Neural cell (in vitro differentiated cells): ENCODE measurements around the gene LRBA. TPM values are rescaled to one million over a fixed set of nuclear protein-coding genes. Genes with fewer than 3 reads are reported as not detected.

Source experiments
- H2AFZ ChIP-seq: fragments of 200-600, 300-800 bp; sonication (generic), shearing (Covaris generic); 2 replicates; pipeline ENCODE4 v1.6.0; 2014; ENCODE audit warnings: low read depth, mild to moderate bottlenecking, antibody characterized with exemption, low read length, moderate library complexity
- H3F3A ChIP-seq: fragments of 200-600 bp; shearing (Covaris generic); 2 replicates; pipeline ENCODE4 v1.6.1; 2016; ENCODE audit warnings: mild to moderate bottlenecking, moderate library complexity, mixed read lengths, antibody characterized with exemption, low read length; ENCODE audit not compliant: insufficient read depth, poor library complexity, severe bottlenecking
- H3K27ac ChIP-seq: fragments of 200-600, 300-800 bp; sonication (generic), shearing (Covaris generic); 2 replicates; pipeline ENCODE4 v1.5.1; 2014; ENCODE audit warnings: mild to moderate bottlenecking, low read length, moderate library complexity
- H3K27me3 ChIP-seq: fragments of 300-800, 200-600 bp; sonication (generic), shearing (Covaris generic); 2 replicates; pipeline ENCODE4 v1.6.0; 2014; ENCODE audit warnings: mild to moderate bottlenecking, low read depth, low read length, moderate library complexity; ENCODE audit not compliant: insufficient read depth
- H3K36me3 ChIP-seq: fragments of 300-800, 200-600 bp; sonication (generic), shearing (Covaris generic); 2 replicates; pipeline ENCODE4 v1.5.1; 2014; ENCODE audit warnings: mild to moderate bottlenecking, antibody characterized with exemption, low read length, moderate library complexity; ENCODE audit not compliant: insufficient read depth
- H3K4me2 ChIP-seq: fragments of 300-800, 200-600 bp; sonication (generic), shearing (Covaris generic); 2 replicates; pipeline ENCODE4 v1.6.0; 2014; ENCODE audit warnings: mild to moderate bottlenecking, low read length
- H3K4me3 ChIP-seq: fragments of 300-800, 200-600 bp; sonication (generic), shearing (Covaris generic); 2 replicates; pipeline ENCODE4 v1.5.1; 2014; ENCODE audit warnings: mild to moderate bottlenecking, low read length, moderate library complexity
- H3K79me2 ChIP-seq: fragments of 200-600 bp; shearing (Covaris generic); replicated peaks from 2 replicates; pipeline ENCODE4 v1.6.0; 2014; ENCODE audit warnings: mild to moderate bottlenecking, low read length, moderate library complexity; ENCODE audit not compliant: insufficient read depth
- H3K9ac ChIP-seq: fragments of 300-800, 200-600 bp; sonication (generic), shearing (Covaris generic); 2 replicates; pipeline ENCODE4 v1.6.1; 2016; ENCODE audit warnings: mild to moderate bottlenecking, low read length, mixed read lengths
- H3K9me2 ChIP-seq: fragments of 200-600 bp; shearing (Covaris generic); 2 replicates; pipeline ENCODE4 v1.6.1; 2016; ENCODE audit warnings: mild to moderate bottlenecking, low read length, mixed read lengths; ENCODE audit not compliant: insufficient read depth
- H3K9me3 ChIP-seq: fragments of 200-600, 300-800 bp; sonication (generic), shearing (Covaris generic); 2 replicates; pipeline ENCODE4 v1.6.1; 2016; ENCODE audit warnings: mild to moderate bottlenecking, mixed run types, low read length, moderate library complexity, mixed read lengths
- H4K20me1 ChIP-seq: fragments of 200-600 bp; shearing (Covaris generic); 2 replicates; pipeline ENCODE4 v1.6.1; 2016; ENCODE audit warnings: mild to moderate bottlenecking, mixed run types; ENCODE audit not compliant: insufficient read depth
- CTCF ChIP-seq: fragments of 450-650 bp; IDR thresholded peaks from 2 replicates; pipeline ENCODE4 v1.5.1; 2014; ENCODE audit warnings: antibody characterized with exemption, mild to moderate bottlenecking, moderate library complexity; ENCODE audit not compliant: poor library complexity, severe bottlenecking
- EZH2 ChIP-seq: fragments of 200-600, 300-800 bp; shearing (Covaris generic), sonication (generic); IDR thresholded peaks from 2 replicates; pipeline ENCODE4 v1.6.1; 2014; ENCODE audit warnings: antibody characterized with exemption, low read length, borderline replicate concordance, mild to moderate bottlenecking; ENCODE audit not compliant: insufficient read depth, poor library complexity, severe bottlenecking
- POLR2AphosphoS5 ChIP-seq: IDR thresholded peaks from 2 replicates; pipeline ENCODE4 v1.6.1; 2012
- RAD21 ChIP-seq: fragments of 450-650 bp; conservative IDR thresholded peaks from 2 replicates; pipeline ENCODE4 v1.6.1; 2014; ENCODE audit warnings: antibody characterized with exemption, mild to moderate bottlenecking, moderate library complexity
- REST ChIP-seq: IDR thresholded peaks from 2 replicates; pipeline ENCODE4 v1.6.1; 2012; ENCODE audit warnings: borderline replicate concordance
- SMC3 ChIP-seq: fragments of 450-650 bp; conservative IDR thresholded peaks from 2 replicates; pipeline ENCODE4 v1.6.1; 2014; ENCODE audit warnings: antibody characterized with exemption, mild to moderate bottlenecking, moderate library complexity; ENCODE audit not compliant: poor library complexity
- polyA plus RNA-seq: library from polyadenylated mRNA; depleted of rRNA; stranded (reverse); fragments of >200 nt; gene quantifications from 2 replicates; pipeline ENCODE4 v1.2.3, GENCODE V29; 2014

The LRBA gene
- polyA plus RNA-seq, 1 donor from 2014 or later = 7.1 TPM

- no peak overlapping the region for H3K27ac ChIP-seq
- H3F3A ChIP-seq = no peaks in the 10 kb centered on the region
- H4K20me1 ChIP-seq = no peaks in the 10 kb centered on the region
- H3K9me2 ChIP-seq = no peaks in the 10 kb centered on the region
- TF ChIP-seq RAD21 = no peak
- H3K9me3 ChIP-seq = no peaks in the 10 kb centered on the region
- H3K27me3 ChIP-seq = peaks cover 8% of the 10 kb centered on the region
- no peaks in the 10 kb centered on the region for H3K79me2 ChIP-seq
- H3K9ac ChIP-seq = no peak overlapping the region
- H3K36me3 ChIP-seq = no peaks in the 10 kb centered on the region
- H2AFZ ChIP-seq = no peak overlapping the region
- no peak overlapping the region for H3K4me2 ChIP-seq
- no peak overlapping the region for H3K4me3 ChIP-seq
Observed at GRCh38 chr4:150345207-150345744, 669.8 kb downstream of the LRBA start.

GRCh38 chr4:150343796-150344195, 671.3 kb downstream of the LRBA start:
- Histone ChIP-seq H3K79me2 (no peaks in the 10 kb centered on the region), H2AFZ (no peak overlapping the region), H3K27ac (no peak overlapping the region), H3F3A (no peaks in the 10 kb centered on the region), H3K9me3 (no peaks in the 10 kb centered on the region), H3K4me3 (no peak overlapping the region), H3K27me3 (peaks cover 13% of the 10 kb centered on the region), H3K36me3 (no peaks in the 10 kb centered on the region), H3K9ac (no peak overlapping the region), H3K9me2 (no peaks in the 10 kb centered on the region), H4K20me1 (no peaks in the 10 kb centered on the region), H3K4me2 (no peak overlapping the region)
- TF ChIP-seq POLR2AphosphoS5 (no peak), CTCF (no peak)

GRCh38 chr4:150342945-150343344, 672.1 kb downstream of the LRBA start:
- Histone ChIP-seq H3K9me3 (no peaks in the 10 kb centered on the region), H3K27me3 (peaks cover 13% of the 10 kb centered on the region), H2AFZ (no peak overlapping the region), H3K9me2 (no peaks in the 10 kb centered on the region), H3F3A (no peaks in the 10 kb centered on the region), H3K79me2 (no peaks in the 10 kb centered on the region), H3K9ac (no peak overlapping the region), H4K20me1 (no peaks in the 10 kb centered on the region), H3K27ac (no peak overlapping the region), H3K4me2 (no peak overlapping the region), H3K36me3 (no peaks in the 10 kb centered on the region), H3K4me3 (no peak overlapping the region)
- TF ChIP-seq EZH2 (no peak), RAD21 (no peak), POLR2AphosphoS5 (no peak), REST (no peak), SMC3 (no peak)
